ENCODE results near the gene ZNF91.

DNA sequence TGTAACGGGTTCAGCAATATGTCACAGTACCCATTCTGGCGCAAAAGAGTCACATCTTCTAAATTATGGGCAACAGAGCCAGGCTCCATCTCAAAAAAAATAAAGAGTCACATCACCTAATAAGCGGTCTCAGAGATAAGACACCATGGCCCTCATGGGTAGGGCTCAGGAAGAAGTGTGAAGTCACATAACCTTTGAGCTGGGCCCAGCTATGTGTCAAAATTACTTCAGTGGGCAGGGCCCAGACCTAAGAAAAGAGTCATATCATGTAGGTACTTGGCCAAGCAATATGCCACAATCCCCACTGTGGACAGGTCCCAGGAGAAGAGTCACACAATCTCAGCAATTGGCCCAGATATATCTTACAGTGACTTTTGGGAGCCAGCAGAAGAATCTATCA is 11.4 kb upstream of the ZNF91 start:
- no peak for TF ChIP-seq POLR2AphosphoS5 (IDR thresholded peaks at IDR 0.05)
- TF ChIP-seq, protein P1, sequence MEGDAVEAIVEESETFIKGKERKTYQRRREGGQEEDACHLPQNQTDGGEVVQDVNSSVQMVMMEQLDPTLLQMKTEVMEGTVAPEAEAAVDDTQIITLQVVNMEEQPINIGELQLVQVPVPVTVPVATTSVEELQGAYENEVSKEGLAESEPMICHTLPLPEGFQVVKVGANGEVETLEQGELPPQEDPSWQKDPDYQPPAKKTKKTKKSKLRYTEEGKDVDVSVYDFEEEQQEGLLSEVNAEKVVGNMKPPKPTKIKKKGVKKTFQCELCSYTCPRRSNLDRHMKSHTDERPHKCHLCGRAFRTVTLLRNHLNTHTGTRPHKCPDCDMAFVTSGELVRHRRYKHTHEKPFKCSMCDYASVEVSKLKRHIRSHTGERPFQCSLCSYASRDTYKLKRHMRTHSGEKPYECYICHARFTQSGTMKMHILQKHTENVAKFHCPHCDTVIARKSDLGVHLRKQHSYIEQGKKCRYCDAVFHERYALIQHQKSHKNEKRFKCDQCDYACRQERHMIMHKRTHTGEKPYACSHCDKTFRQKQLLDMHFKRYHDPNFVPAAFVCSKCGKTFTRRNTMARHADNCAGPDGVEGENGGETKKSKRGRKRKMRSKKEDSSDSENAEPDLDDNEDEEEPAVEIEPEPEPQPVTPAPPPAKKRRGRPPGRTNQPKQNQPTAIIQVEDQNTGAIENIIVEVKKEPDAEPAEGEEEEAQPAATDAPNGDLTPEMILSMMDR (IDR thresholded peaks at IDR 0.05), result no peak

All from sigmoid colon (tissue), 4 donors.